ENCODE data around the gene TBXT.
"Not testable (repeated sequence)": the region's sequence is repeated elsewhere in the genome, so short reads cannot be mapped to it uniquely, and the experiment has no call there.

The TBXT gene

GRCh38 chr6:166167801-166168615 is at the start of gene TBXT:
Gene TBXT (minus strand): TSS chr6:166167851. CDS start chr6:166167591, 260 bp downstream.
- no peak for DNase-seq (ENCODE audit: low read depth)

GRCh38 chr6:166207284-166207561 is 39.6 kb upstream of the TBXT start:
- no peak for DNase-seq (ENCODE audit: low read depth)

GRCh38 chr6:166206510-166207283 is 39.0 kb upstream of the TBXT start:
- no peak for DNase-seq (ENCODE audit: low read depth)

GRCh38 chr6:166206066-166206465 is 38.4 kb upstream of the TBXT start:
- no peak for DNase-seq (ENCODE audit: low read depth)

- DNase-seq (ENCODE audit: low read depth), result no peak
These were observed 37.4 kb upstream of the TBXT start for GRCh38 chr6:166204852-166205650.

- DNase-seq (ENCODE audit: low read depth), result no peak
These were observed 36.1 kb upstream of the TBXT start for GRCh38 chr6:166203641-166204222.

- no peak for DNase-seq (ENCODE audit: low read depth)
These were observed 35.5 kb upstream of the TBXT start for GRCh38 chr6:166203003-166203640.

- DNase-seq (ENCODE audit: low read depth), result no peak
These were observed 34.7 kb upstream of the TBXT start for GRCh38 chr6:166202321-166202733.

- no peak for DNase-seq (ENCODE audit: low read depth)
These were observed 34.2 kb upstream of the TBXT start for GRCh38 chr6:166201878-166202277.

GRCh38 chr6:166197361-166197760 is 29.7 kb upstream of the TBXT start:
- DNase-seq (ENCODE audit: low read depth), result no peak

- no peak for DNase-seq (ENCODE audit: low read depth)
These were observed 28.2 kb upstream of the TBXT start for GRCh38 chr6:166195860-166196238.

GRCh38 chr6:166194914-166195859 is 27.5 kb upstream of the TBXT start:
- DNase-seq (ENCODE audit: low read depth), result no peak

GRCh38 chr6:166192557-166192956 is 24.9 kb upstream of the TBXT start:
- no peak for DNase-seq (ENCODE audit: low read depth)

- no peak for DNase-seq (ENCODE audit: low read depth)
These were observed 24.5 kb upstream of the TBXT start for GRCh38 chr6:166192136-166192535.

- DNase-seq (ENCODE audit: low read depth), result no peak
These were observed 12.1 kb upstream of the TBXT start for GRCh38 chr6:166179704-166180103.

GRCh38 chr6:166176106-166176505 is 8.5 kb upstream of the TBXT start:
- DNase-seq (ENCODE audit: low read depth), result no peak

GRCh38 chr6:166175093-166175492 is 7.4 kb upstream of the TBXT start:
- not testable (repeated sequence) for DNase-seq (ENCODE audit: low read depth)

- no peak for DNase-seq (ENCODE audit: low read depth)
These were observed 6.4 kb upstream of the TBXT start for GRCh38 chr6:166174031-166174430.

GRCh38 chr6:166173281-166173951 is 5.8 kb upstream of the TBXT start:
- DNase-seq (ENCODE audit: low read depth), result no peak

GRCh38 chr6:166172546-166172945 is 4.9 kb upstream of the TBXT start:
- no peak for DNase-seq (ENCODE audit: low read depth)
